GM19324 (cell line): ENCODE results near the gene SLC22A23.

Experiments used
- ATAC-seq: cut with Tn5 transposase; IDR thresholded peaks from one replicate; pipeline ENCODE4 v1.9.1; 2021; ENCODE audit warnings: mild to moderate bottlenecking, moderate library complexity; ENCODE audit not compliant: unreplicated experiment, low FRiP score

The SLC22A23 gene

DNA sequence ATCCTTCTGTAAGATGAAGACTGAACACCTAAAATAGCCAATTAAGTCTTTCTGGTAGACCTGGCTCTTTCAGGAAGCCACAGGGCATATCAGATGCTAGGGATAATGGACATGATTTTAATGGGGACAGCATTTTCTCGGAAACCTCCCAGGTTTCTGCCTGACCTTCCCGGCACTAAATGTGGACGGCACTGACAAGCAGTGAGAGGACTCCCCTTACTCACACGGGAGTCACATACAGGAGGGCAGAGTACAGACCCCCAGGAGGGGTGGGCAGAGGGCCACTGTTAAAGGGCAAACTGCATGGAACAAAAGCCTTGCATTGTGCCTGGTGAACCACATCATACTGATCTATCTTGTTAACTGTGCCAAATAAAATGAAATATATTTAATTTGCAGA, 178.2 kb downstream of the SLC22A23 start:
- no peak for ATAC-seq

DNA sequence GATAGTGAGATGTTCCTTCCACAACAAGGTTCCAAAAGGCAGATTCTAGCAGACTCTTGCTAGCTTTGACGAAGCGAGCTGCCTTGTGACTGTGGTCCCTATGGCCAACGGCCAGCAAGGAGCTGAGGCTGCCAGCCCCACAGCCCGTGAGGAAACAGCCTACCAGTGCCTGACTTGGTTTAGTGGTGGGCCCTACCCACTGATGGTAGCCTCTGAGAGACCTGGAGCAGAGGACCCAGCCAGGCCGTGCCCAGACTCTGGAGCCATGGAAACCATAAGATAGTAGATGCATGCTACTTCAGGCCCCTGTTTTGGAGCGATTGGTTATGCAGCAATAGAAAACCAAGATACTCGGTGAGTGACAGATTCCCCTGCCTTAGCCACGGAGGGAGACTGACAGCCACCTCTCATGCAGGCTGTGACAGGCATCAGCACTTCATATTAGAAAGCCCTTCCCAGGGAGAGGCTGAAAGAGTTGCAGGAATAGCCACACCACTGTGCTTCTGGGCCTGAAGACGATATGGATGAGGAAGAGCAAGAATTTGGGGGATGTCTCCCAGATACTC, 178.9 kb downstream of the SLC22A23 start:
- no peak for ATAC-seq

GRCh38 chr6:3277251-3277650, 179.6 kb downstream of the SLC22A23 start:
- ATAC-seq: no peak

GRCh38 chr6:3276174-3277167, 180.4 kb downstream of the SLC22A23 start:
- ATAC-seq: no peak

DNA sequence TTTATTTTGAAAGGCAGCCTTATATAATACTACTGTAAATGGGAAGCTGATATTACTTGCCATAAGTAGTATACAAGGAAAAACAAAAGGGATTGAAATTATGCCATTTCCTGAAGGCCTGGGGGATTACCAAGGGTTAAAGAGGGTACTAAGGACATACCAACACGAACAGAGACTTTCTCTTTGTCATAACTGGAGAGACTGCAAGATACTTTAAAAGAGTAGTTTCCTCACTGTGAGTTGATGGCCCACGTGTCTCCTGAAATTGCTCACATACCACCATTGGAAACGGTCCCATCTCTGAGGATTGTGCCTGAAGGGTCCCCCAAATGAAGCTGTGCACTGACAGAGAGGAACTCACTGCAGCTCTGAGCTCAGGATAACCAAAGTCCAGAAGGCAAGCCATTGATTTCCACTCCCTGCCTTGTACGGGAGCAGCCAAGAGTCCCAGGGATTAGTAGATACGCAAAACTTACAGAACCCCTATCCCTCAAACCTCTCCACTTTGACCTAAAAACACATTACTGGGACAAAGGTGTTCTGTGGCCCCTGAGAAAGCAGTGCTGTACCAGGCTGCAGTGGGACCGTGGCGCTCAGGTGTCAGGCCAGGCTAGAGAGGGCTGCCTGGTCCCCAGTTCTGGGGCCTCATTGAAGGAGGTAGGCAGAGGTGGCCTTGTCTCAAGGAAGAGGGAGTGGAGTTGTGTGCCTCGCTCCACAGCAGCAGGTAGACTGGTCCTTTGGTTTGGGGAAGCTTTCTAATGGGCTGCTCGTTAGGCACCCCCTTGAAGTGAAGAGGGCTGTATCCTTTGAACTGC, 182.9 kb downstream of the SLC22A23 start:
- ATAC-seq: no peak

DNA sequence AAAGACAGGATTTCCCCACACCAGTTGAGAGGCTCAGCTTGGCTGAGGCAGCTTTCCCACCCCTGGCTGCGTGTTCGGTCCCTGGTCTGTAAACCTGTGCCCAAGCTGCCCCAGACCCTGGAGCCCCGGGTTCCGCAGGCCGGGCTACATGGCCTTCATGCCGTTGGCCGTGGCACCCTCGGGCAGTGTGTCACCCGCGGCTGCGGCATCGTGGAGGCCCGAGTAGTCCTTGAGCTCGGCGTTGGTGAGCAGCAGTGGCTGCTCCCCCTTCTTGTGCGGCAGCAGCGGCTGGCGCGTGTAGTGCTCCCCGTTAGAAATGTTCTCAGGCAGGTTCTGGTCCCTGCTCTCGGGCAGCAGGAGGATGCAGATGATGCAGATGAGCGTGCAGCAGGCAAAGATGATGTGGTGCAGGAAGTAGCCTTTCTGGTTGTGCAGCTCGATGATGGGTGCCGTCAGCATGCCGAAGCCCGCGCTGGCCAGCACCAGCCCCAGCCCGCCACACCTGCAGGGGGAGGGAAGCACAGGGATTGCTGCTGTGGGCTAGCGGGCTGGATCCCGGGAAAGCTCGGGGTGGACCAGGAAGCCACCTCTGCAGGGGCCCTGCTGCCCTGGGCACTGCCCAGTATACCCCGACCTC, 183.8 kb downstream of the SLC22A23 start:
- no peak for ATAC-seq

GRCh38 chr6:3271756-3272155, 185.1 kb downstream of the SLC22A23 start:
- ATAC-seq: no peak

- ATAC-seq: no peak
These were observed 186.6 kb downstream of the SLC22A23 start for GRCh38 chr6:3270258-3270657.

- no peak for ATAC-seq
These were observed 187.4 kb downstream of the SLC22A23 start for GRCh38 chr6:3269281-3269975.

- no peak for ATAC-seq
These were observed 188.2 kb downstream of the SLC22A23 start for GRCh38 chr6:3268680-3269079.

DNA sequence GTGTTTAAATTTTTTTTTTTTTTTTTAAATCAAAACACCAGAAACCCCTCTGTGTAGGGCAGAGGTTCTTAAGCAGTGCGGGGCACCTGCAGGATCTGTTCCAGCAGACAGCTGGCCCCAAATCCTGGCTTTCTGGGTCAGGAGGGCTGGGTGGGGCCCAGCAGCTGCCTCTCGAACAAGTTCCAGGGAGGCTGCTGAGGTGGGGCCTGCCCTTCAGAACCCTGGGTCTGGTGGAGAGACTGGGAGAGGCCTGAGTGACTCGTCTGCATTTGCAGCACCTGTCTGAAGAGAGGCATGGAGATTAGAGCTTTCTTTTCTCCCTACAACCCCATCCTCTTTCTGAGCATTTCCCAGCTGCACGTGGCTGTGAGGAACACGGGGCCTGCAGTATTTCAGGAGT, 189.7 kb downstream of the SLC22A23 start:
- ATAC-seq: no peak

GRCh38 chr6:3266170-3266569, 190.7 kb downstream of the SLC22A23 start:
- ATAC-seq: no peak

DNA sequence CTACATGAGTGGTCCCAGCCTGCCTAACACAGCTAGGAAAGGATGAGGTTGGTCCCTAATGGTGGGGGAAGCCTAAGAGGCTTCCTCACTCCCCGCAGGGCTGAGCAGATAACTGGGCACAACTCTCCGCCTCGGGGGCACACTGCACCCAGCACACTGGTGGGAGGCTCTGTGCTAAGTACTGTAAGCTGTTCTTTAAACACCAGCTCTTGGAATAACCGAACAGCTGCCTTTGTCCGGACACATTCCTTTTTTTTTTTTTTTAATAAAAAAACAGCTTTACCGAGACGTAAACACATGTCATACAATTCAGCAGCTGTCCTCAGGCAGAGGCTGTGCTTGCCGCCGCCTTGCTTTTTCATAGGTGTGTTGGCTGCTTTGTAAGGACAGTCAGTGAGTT, 191.2 kb downstream of the SLC22A23 start:
- ATAC-seq: no peak

DNA sequence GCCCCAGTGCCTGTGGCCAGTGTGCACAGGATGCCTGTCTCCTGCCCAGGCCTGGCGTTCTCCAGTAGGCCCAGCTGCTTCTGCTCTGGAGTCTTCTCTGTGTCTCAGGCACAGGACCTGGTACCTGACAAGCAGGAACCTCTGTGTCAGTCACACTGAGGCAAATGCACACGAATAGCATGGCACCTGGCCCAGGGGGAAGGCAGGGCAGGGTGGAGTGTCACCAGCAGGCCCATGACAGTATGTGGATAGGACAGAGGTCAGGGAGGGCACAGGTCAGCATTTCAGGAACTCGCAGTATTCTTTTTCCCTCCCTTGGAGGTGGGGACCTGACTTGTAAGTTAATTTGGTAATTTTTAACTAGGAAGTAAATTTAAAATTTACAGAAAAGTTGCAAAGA, 192.5 kb downstream of the SLC22A23 start:
- no peak for ATAC-seq

DNA sequence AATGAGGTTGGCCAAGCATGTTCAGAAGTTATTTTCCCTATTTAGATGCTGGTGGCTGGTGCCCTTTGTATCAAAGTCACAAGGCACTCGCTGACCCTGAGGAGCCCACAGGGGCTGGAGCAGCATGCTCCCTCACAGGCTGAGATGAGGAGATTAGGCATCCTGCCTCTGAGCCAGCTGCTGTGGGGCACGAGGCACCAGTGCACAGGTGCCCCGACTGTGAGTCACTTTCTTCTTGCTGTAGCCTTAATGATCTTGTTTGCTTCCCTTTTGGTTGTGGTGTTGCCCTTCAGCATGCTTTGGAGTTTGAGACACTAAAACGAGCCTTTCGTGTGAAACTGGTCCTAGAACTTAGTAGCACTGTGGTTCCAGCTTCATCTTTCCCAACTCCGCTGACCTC, 193.8 kb downstream of the SLC22A23 start:
- ATAC-seq: no peak

DNA sequence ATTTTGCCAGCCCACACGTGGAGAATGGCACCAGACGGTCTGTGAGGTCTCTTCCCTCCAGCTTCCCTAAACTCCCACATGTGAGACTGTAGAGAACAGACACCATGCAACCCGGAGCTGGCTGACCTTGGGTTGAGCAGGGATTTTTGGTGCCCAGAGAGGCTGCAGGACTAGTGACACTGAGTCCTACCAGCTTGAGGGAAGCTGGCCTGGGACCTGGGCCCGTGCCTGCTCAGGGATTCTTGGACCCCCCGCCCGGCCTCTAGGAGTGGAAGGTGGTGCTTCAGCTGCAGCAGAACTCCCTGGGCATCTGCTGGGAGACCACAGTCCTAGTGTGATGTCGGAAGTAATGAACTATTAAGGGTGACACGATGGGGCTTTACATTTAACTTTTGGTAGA, 194.9 kb downstream of the SLC22A23 start:
- no peak for ATAC-seq

DNA sequence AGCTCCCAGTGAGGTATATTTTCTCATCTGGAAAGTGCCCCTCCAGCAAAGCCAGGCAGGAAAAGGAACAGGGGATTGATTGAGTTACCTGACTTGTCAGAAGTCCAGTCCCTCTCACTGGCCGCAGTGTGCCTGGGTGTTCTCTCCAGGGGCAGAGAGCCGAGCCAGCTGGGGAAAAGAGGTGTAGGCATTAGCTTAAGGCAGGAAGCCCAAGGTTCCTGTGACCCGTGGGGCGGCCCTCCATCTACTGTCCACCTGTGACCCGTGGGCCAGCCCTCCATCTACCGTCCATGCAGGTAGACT, 195.4 kb downstream of the SLC22A23 start:
- no peak for ATAC-seq

DNA sequence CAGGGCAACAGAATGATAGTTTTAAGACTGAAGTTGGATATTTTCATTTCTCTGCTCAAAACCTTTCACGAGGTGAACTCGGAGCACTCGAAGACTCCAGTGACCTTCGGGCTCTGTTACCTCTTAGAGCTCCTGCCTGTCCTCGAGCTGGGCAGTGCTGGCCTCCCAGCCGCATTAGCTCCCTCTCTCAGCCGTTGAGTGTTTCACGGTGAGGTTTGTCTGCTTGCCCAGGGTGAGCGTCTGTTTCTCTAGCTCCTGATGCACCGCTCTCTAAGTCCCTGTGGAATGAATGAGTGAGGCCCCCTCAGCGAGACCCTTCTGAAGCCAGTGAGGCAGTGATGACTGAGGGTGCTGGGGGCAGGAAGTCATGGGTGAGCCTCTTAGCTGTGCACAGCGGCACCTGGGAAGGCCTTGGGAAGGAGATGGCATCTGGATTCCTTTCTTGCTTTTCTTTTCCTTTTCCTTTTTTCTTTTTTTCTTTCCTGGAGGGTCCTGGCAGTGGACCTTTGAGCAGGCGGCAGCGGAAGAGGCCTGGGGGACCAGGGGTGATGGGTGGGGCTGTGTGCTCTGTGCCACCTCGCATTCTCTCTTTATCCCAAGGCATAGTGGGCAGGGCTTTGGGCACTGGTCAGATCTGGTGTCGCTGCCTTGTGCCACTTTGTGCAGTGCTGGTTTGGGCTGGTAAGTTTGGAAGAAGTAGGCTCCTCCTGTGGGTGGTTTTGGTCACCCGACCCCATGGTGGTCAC, 195.9 kb downstream of the SLC22A23 start:
- ATAC-seq: no peak

DNA sequence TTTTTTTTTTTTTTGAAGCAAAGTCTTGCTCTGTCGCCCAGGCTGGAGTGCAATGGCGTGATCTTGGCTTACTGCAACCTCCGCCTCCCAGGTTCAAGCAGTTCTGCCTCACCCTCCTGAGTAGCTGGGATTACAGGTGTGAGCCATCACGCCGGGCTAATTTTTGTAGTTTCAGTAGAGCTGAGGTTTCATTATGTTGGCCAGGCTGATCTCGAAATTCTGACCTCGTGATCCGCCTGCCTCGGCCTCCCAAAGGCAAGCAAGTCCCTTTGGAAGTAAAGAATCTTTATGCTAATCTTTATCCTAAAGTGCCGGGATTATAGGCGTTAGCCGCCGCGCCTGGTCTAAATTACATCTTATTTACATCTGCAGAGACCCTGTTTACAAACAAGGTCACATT, 196.6 kb downstream of the SLC22A23 start:
- ATAC-seq: no peak
